Parathyroid adenoma (tissue), 2 donors: ENCODE data around the gene EMP1.
A peak's percentile ranks its signal among the peaks of the same experiment; 100 is the strongest.

Experiments used
- H2AFZ ChIP-seq: fragments of 300-600 bp; sonication (generic); one replicate; pipeline ENCODE4 v1.7.0; 2017; ENCODE audit warnings: antibody characterized with exemption, mild to moderate bottlenecking
- H3K27ac ChIP-seq: fragments of 300-600 bp; sonication (generic); one replicate; pipeline ENCODE4 v1.7.0; 2017
- H3K27me3 ChIP-seq: fragments of 300-600 bp; sonication (generic); one replicate; pipeline ENCODE4 v1.7.0; 2017; ENCODE audit warnings: low read length; ENCODE audit not compliant: control insufficient read depth, insufficient read depth
- H3K36me3 ChIP-seq: fragments of 300-600 bp; sonication (generic); one replicate; pipeline ENCODE4 v1.7.0; 2017; ENCODE audit warnings: low read length; ENCODE audit not compliant: control insufficient read depth, insufficient read depth
- H3K4me1 ChIP-seq: fragments of 300-600 bp; sonication (generic); one replicate; pipeline ENCODE4 v1.7.0; 2017; ENCODE audit warnings: control low read depth
- H3K4me2 ChIP-seq: fragments of 300-600 bp; sonication (generic); one replicate; pipeline ENCODE4 v1.7.0; 2017; ENCODE audit warnings: low read length
- H3K4me3 ChIP-seq: fragments of 300-600 bp; sonication (generic); one replicate; pipeline ENCODE4 v1.7.0; 2017; ENCODE audit warnings: low read depth, low read length
- H3K79me2 ChIP-seq: fragments of 300-600 bp; sonication (generic); one replicate; pipeline ENCODE4 v1.7.0; 2017; ENCODE audit warnings: control low read depth
- H3K9ac ChIP-seq: fragments of 300-600 bp; sonication (generic); one replicate; pipeline ENCODE4 v1.7.0; 2017; ENCODE audit warnings: mild to moderate bottlenecking
- H3K9me3 ChIP-seq: fragments of 300-600 bp; sonication (generic); one replicate; pipeline ENCODE4 v1.7.0; 2017; ENCODE audit warnings: low read length; ENCODE audit not compliant: control insufficient read depth
- TF ChIP-seq, protein P1 (sequence below): fragments of 300-600 bp; sonication (generic); IDR thresholded peaks from one replicate; pipeline ENCODE4 v1.7.0; 2017; ENCODE audit warnings: antibody characterized with exemption, mild to moderate bottlenecking
- donor health status: primary hyperparathyroidism.

The EMP1 gene

DNA sequence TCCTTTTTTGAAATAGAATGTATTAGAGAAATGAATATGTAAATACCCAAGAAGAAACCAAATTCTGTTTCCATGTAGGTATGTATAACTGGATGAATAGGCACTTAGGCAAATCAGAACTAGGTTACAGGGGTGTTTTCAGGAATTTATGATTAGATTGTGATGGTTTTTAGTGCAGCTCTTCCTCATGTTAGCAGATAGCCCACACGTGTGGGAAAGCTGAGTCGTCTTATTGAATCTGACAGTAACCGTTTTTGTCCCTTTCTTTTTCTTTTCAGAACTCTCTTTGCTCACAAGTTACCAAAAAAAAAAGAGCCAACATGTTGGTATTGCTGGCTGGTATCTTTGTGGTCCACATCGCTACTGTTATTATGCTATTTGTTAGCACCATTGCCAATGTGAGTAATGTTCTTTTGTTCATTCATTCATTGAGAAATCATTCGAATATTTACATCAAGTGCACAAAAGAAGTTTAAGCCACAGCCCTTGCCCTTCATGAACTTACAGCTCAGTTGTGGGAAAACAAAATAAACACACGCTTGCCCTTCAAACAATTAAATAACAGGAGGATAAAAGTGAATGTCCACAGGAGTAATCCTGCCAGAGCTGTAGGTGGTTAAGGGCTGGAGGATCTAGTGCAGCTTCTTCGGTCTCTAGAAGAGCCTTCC, 14.8 kb downstream of the EMP1 start:
- Histone ChIP-seq H3K79me2 (no peaks in the 10 kb centered on the region), H3K36me3 (no peaks in the 10 kb centered on the region), H3K9me3 (no peaks in the 10 kb centered on the region), H3K4me2 (no peak overlapping the region), H3K4me1 (no peaks in the 10 kb centered on the region), H3K9ac (no peak overlapping the region), H3K27ac (no peak overlapping the region), H2AFZ (peak overlapping the region; percentile 76), H3K27me3 (no peaks in the 10 kb centered on the region), H3K4me3 (no peak overlapping the region)
- TF ChIP-seq, protein P1, sequence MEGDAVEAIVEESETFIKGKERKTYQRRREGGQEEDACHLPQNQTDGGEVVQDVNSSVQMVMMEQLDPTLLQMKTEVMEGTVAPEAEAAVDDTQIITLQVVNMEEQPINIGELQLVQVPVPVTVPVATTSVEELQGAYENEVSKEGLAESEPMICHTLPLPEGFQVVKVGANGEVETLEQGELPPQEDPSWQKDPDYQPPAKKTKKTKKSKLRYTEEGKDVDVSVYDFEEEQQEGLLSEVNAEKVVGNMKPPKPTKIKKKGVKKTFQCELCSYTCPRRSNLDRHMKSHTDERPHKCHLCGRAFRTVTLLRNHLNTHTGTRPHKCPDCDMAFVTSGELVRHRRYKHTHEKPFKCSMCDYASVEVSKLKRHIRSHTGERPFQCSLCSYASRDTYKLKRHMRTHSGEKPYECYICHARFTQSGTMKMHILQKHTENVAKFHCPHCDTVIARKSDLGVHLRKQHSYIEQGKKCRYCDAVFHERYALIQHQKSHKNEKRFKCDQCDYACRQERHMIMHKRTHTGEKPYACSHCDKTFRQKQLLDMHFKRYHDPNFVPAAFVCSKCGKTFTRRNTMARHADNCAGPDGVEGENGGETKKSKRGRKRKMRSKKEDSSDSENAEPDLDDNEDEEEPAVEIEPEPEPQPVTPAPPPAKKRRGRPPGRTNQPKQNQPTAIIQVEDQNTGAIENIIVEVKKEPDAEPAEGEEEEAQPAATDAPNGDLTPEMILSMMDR: no peak

DNA sequence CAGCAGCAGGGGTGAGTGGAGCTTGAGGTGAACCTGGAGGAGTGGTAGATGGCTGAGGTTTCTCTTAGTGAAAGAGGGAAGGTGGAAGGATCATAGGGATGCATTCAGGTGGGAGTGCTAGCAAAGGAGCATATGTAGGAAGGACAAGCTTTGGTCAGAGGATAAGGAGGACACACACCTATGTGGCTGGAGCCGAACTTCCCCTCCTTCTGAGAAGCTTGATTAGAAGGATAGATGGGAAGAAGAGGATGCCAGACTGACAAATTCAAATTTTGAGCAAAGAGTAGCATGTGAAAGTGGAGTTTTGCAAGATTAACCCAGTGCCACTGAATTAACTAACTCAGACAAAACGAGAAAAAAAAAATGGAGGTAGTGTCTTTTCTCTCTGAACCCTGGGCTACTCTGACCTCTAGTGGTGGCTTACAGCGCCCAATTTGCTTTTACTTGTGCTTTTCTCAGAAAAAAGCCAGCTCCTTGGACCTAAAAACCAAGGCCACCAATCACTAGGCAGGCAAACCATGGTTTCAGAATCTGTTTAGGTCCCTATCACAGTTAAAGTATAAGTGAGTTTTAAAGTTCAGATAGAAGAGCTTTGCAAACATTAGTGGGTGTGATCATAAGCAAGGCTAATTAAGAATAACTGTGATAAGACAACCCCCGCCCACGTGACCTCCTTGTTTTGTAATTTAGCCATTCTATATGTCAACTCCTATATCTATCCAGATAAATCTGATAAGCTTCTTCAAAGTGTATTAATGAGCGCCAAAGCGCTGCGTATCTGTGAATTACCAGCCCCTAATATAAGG, 15.5 kb downstream of the EMP1 start:
- no peak overlapping the region for H3K4me2 ChIP-seq
- TF ChIP-seq, protein P1: peak; percentile 86
- H3K27me3 ChIP-seq: no peaks in the 10 kb centered on the region
- no peaks in the 10 kb centered on the region for H3K36me3 ChIP-seq
- H3K9ac ChIP-seq: no peak overlapping the region
- no peaks in the 10 kb centered on the region for H3K79me2 ChIP-seq
- no peaks in the 10 kb centered on the region for H3K9me3 ChIP-seq
- H3K4me1 ChIP-seq: no peaks in the 10 kb centered on the region
- H3K27ac ChIP-seq: no peak overlapping the region
- no peak overlapping the region for H3K4me3 ChIP-seq
- H2AFZ ChIP-seq: peak overlapping the region; percentile 76

DNA sequence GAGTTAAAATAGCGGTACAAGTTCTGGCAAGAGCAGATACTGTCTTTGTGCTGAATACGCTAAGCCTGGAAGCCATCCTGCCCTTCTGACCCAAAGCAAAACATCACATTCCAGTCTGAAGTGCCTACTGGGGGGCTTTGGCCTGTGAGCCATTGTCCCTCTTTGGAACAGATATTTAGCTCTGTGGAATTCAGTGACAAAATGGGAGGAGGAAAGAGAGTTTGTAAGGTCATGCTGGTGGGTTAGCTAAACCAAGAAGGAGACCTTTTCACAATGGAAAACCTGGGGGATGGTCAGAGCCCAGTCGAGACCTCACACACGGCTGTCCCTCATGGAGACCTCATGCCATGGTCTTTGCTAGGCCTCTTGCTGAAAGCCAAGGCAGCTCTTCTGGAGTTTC, 18.5 kb downstream of the EMP1 start:
- H3K4me3 ChIP-seq: no peak overlapping the region
- H3K4me1 ChIP-seq: no peaks in the 10 kb centered on the region
- TF ChIP-seq, protein P1: no peak
- no peak overlapping the region for H2AFZ ChIP-seq
- H3K36me3 ChIP-seq: no peaks in the 10 kb centered on the region
- H3K4me2 ChIP-seq: no peak overlapping the region
- H3K9me3 ChIP-seq: no peaks in the 10 kb centered on the region
- H3K79me2 ChIP-seq: no peaks in the 10 kb centered on the region
- no peak overlapping the region for H3K9ac ChIP-seq
- H3K27me3 ChIP-seq: no peaks in the 10 kb centered on the region
- no peak overlapping the region for H3K27ac ChIP-seq

DNA sequence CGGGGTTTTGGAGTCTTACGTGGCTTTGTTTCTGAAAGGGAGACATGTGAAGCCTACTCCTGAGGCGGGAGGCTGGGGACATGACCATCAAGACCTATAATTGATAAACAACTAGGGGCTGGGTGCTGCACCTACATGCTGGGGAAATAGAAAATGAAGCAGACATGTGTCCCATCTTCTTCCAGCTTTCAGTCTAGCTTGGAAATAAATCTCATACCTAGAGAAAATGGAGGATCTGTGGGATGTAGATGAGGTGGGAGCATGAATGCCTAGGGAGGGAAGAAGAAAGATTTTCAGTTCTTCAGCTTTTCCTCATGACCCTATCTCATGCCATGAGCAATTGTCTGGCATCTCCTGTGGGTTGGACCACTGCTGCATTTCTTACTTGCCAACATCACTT, 22.1 kb downstream of the EMP1 start:
- H3K36me3 ChIP-seq: no peaks in the 10 kb centered on the region
- no peaks in the 10 kb centered on the region for H3K27me3 ChIP-seq
- H3K4me3 ChIP-seq: no peak overlapping the region
- no peak overlapping the region for H2AFZ ChIP-seq
- no peaks in the 10 kb centered on the region for H3K4me1 ChIP-seq
- TF ChIP-seq, protein P1: no peak
- H3K4me2 ChIP-seq: no peak overlapping the region
- no peaks in the 10 kb centered on the region for H3K79me2 ChIP-seq
- H3K9ac ChIP-seq: no peak overlapping the region
- no peaks in the 10 kb centered on the region for H3K9me3 ChIP-seq
- no peak overlapping the region for H3K27ac ChIP-seq
